ENCODE measurements around the gene CXCR5.

Gene CXCR5

DNA sequence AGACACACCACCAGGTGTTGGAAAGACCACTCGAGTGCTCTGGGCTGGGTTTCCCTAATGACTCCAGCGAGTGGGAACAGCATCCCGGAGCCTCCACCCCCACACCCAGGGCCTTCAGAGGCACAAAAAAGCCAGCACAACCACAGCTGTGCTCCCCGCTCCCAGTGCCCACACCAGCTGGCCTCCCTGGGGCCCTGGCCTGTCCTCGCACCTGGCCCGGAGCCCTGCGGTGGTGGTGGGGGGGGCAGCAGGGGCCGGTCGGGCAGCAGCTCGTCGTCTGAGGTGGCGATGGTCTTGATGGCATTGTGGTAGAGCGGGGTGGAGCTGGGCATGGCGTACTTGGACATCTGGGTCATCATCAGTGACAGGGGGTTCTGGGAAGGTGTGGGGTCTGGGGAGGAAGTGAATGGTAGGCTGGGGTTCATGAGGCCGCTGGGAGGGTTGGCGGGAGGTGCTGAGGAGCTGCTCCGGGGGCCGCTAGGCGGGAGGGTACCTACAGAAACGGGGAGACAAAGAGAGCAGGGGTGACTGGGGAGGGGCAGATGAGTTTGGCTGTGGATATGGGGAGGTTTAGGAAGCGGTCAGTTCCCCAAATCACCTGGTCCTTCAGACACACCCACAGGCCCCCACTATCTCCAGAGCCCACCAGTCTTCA is 16.1 kb downstream of the CXCR5 start:
- DNase-seq, result no peak

GRCh38 chr11:118900535-118901384 is 17.1 kb downstream of the CXCR5 start:
- no peak for DNase-seq

DNA sequence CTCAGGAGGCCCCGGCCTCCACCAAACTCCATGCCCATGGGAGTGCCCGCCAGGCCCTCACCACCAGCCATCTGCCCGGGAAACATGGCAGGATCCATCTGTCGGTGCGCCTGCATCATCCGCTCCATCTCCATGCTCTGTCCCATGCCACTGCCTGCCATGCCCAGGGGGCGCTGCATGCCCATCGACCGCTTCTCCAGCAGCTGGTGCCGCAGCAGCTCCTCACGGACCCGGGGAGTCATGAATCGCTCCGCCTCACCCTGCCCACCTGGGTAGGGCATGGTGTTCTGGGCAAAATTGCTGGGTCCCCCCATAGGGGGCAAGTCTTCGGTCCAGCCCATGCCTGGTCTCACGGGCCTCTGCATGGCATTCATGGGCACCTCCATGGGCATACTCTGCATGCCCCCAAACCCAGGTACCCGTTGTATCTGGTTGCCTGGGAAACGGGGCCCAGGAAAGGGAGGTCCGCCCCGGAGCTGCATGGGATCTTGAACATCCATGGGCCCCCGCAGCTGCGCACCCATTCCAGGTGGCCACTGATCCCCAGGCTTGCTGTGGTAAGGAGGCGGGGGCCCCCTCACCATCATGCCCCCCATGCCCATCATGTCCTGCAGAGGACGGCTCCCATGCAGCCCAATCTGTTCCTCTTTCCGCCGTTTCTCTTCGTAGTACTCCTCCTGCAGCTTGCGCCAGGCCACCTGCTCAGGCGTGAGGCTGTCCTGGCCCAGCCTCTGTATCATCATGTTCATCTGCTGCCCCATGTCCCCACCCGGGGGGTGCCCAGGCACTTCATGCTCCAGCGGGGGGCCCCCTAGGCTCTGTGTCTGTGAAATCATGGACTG is 18.0 kb downstream of the CXCR5 start:
- no peak for DNase-seq

- no peak for DNase-seq
These were observed 18.9 kb downstream of the CXCR5 start for GRCh38 chr11:118902336-118903203.

DNA sequence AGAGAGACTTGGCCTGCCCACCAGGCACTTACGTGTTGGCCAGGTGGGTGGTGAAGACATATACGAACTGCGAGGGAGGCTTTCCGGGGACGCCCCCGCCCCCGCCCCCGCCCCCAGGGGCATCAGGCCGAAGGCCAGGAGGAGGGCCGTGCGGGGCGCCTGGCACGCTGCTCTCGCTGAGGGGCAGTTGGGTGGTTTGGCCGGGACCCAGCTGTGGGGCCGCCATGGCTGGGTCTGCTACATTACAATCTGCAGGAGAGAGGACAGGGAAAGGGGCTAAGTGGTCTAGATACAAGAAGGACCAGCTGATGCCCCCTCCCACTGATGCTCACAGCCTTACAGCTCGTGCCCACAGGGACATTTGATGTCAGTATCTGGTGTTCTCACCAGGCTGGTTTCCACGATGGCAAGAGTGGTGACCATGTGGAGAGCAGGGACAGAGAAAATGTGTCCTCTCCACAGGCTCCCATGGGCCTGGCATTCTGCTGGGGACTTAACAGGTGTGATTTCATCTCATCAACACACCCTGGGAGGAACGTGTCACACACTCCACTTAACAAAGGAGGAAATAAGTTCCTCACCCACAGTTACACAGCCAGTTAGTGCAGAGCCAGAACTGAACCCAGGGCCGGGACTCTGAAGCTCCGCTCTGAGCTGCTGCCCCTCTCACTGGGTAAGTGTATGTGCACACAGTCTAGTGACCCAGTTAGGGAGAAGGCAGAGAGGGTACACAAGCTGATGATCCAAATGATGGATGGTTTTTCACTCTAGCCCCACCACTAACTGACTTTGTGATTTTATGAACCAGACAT is 19.7 kb downstream of the CXCR5 start:
- no peak for DNase-seq

DNA sequence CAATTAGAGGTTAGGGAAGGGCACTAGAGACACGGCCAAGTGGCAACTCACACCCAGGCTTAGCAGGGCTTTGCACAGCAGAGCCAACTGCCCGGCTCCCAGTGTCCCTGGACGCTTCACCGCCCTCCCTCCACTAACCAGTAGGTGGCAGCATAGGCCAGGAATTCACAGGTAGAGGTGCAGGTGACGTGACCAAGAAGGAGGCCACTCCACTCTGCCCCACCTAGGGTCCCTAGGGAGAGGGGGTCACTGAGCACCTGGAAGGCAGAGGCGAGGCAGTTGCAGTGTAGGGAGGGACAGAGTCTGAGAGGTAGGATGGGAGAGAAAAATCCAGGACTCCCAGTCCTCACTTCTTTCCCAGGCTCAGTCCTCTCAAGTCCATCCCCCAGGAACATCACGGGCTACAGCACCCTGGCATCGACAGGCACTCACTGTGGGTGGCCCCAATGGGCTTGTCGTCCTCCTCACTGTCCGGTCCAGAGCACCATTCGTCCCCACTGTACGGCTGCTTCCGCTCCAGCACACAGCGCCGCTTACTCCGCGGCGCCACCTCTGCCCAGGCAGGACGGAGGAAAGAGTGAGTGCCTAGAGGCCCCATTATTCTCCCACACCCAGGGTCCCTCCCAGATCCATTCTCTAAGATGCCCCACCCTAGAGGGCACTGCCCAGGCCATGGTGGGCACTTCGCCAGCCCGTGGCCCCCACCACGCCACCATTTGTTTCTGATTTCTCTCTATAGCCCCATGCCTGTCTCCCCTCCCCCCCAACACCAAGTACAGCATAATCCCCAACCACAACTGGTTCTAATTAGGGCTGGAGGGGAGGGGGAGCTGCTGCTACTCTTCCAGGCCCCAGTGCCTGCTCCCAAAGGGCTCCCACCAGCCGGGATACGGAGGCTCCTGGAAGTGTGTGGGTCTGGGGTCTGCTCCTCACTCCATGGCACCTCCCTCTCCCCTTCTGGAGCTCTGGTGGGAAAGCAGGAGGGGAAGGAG is 23.7 kb downstream of the CXCR5 start:
- DNase-seq, result peak; percentile 88

- DNase-seq, result no peak
These were observed 24.6 kb downstream of the CXCR5 start for GRCh38 chr11:118908264-118908663.

GRCh38 chr11:118908901-118909618 is 25.4 kb downstream of the CXCR5 start:
- DNase-seq, result no peak

- no peak for DNase-seq
These were observed 26.1 kb downstream of the CXCR5 start for GRCh38 chr11:118909619-118910308.

GRCh38 chr11:118910309-118911112 is 26.8 kb downstream of the CXCR5 start:
- DNase-seq, result no peak

DNA sequence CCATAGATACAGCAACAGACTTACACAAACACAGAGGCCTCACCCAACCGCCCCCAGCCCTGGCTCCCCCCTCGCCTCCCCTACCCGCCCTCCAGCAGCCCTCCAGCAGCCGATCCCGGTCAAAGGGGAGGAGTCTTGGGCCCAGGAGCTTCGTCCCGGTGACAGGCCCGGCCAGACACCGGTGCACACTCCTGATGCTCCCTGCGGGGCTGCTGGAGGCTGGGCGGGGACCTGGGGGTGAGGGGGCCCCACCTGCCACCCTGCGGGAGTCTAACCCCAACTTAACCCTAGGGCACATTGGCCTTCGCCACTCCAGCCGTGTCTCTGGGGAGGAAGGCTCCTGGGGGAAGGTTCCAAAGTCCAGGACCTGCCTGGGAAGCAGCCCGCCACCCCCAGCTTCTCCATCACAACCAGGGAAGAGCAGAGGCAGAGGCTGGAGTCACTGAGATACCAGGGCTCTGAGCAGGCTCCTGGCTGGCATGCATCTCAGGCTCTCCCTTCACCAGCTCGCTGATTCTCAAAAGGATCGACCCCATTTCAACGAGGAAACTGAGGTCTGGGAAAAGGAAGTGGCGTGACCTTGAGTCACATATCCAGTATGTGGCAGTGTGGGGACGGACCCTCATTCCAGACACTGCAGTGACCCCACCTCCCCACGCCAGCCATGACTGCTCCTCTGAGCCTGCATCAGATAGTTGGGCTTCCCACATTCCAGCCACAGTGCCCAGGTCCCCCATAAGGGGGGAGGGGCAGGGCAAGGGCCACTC is 27.6 kb downstream of the CXCR5 start:
- no peak for DNase-seq

GRCh38 chr11:118911880-118912741 is 28.4 kb downstream of the CXCR5 start:
- peak; percentile 65 for DNase-seq

DNA sequence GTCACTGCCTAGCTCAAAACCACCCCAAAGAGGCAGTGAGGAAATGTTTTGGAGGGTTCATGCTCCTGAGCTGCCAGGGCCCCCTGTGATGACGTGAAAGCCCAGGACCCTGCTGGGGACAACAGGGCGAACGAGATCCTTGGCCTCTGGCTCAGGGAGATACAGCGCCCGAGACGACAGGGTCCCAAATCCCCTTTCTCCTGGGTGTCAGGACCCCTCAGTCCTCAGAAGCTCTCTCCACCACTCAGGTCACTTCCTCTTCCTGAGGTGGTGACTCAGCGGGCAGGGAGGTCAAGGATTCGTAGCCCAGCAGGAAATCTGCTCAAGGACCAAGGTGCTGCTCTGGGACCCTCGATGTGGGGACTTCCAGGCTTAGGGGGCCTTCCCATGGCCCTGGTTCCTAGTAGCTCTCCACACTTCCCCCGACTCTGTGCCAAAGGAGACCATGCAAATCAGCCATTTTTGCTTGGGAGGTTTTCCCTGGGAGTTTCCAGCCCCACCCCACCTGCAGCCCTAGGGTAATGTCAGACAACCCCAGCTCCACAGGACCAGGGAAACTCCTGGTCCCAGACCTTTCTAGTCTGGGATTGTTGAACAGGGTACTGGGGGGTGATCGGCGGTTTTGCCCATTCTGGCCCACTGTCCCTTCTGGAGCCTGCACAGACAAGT is 29.2 kb downstream of the CXCR5 start:
- DNase-seq, result no peak

- DNase-seq, result no peak
These were observed 29.9 kb downstream of the CXCR5 start for GRCh38 chr11:118913411-118914125.
